Measurements from ENCODE around the gene ANXA2.

Gene ANXA2

GRCh38 chr15:60386615-60387014, 11.2 kb downstream of the ANXA2 start:
- DNase-seq: no peak

GRCh38 chr15:60385620-60386552, 11.9 kb downstream of the ANXA2 start:
- DNase-seq: no peak

- no peak for DNase-seq
Observed at GRCh38 chr15:60384526-60385126, 13.2 kb downstream of the ANXA2 start.

- no peak for DNase-seq
Observed at GRCh38 chr15:60384053-60384452, 13.7 kb downstream of the ANXA2 start.

- DNase-seq: no peak
Observed at GRCh38 chr15:60382773-60383674, 14.8 kb downstream of the ANXA2 start.

- DNase-seq: no peak
Observed at GRCh38 chr15:60381148-60381788, 16.5 kb downstream of the ANXA2 start.

GRCh38 chr15:60379525-60380274, 18.1 kb downstream of the ANXA2 start:
- no peak for DNase-seq

- no peak for DNase-seq
Observed at GRCh38 chr15:60379185-60379524, 18.6 kb downstream of the ANXA2 start.

GRCh38 chr15:60376677-60377095, 21.1 kb downstream of the ANXA2 start:
- no peak for DNase-seq

GRCh38 chr15:60375306-60375705, 22.5 kb downstream of the ANXA2 start:
- no peak for DNase-seq

GRCh38 chr15:60374628-60375081, 23.1 kb downstream of the ANXA2 start:
- DNase-seq: peak; percentile 24

- DNase-seq: no peak
Observed at GRCh38 chr15:60374209-60374608, 23.6 kb downstream of the ANXA2 start.

- DNase-seq: no peak
Observed at GRCh38 chr15:60373745-60374144, 24.0 kb downstream of the ANXA2 start.

- DNase-seq: no peak
Observed at GRCh38 chr15:60373327-60373726, 24.5 kb downstream of the ANXA2 start.

- no peak for DNase-seq
Observed at GRCh38 chr15:60372756-60373155, 25.0 kb downstream of the ANXA2 start.

- DNase-seq: no peak
Observed at GRCh38 chr15:60372227-60372626, 25.6 kb downstream of the ANXA2 start.

- peak; percentile 55 for DNase-seq
Observed at GRCh38 chr15:60371175-60372051, 26.4 kb downstream of the ANXA2 start.

- DNase-seq: no peak
Observed at GRCh38 chr15:60370869-60371136, 27.0 kb downstream of the ANXA2 start.

- no peak for DNase-seq
Observed at GRCh38 chr15:60370105-60370868, 27.5 kb downstream of the ANXA2 start.

GRCh38 chr15:60369696-60370095, 28.1 kb downstream of the ANXA2 start:
- no peak for DNase-seq

GRCh38 chr15:60364612-60364924, 33.2 kb downstream of the ANXA2 start:
- DNase-seq: no peak
